Upper lobe of right lung (tissue), 1 donor: ENCODE results near the gene PLAAT2. TPM values are rescaled to one million over a fixed set of nuclear protein-coding genes. Genes with fewer than 3 reads are reported as not detected.
A peak's percentile ranks its signal among the peaks of the same experiment; 100 is the strongest.
"Not testable (repeated sequence)": the region's sequence is repeated elsewhere in the genome, so short reads cannot be mapped to it uniquely, and the experiment has no call there.

Experiments
- ATAC-seq: fragments of 200-7000 bp; cut with Tn5 transposase; one replicate; pipeline ENCODE4 v1.9.1; 2020; ENCODE audit warnings: mild to moderate bottlenecking, moderate library complexity
- DNase-seq: peaks from one replicate; pipeline ENCODE4 v3.0.0-alpha.2; 2020
- H3K27ac ChIP-seq: fragments of 200-600 bp; one replicate; pipeline ENCODE4 v1.8.0; 2022
- H3K27me3 ChIP-seq: fragments of 200-600 bp; one replicate; pipeline ENCODE4 v1.8.0; 2022; ENCODE audit warnings: mild to moderate bottlenecking
- H3K36me3 ChIP-seq: fragments of 200-600 bp; one replicate; pipeline ENCODE4 v1.8.0; 2022
- H3K4me1 ChIP-seq: fragments of 200-600 bp; one replicate; pipeline ENCODE4 v1.8.0; 2022
- H3K4me3 ChIP-seq: fragments of 200-600 bp; one replicate; pipeline ENCODE4 v1.8.0; 2022; ENCODE audit warnings: mild to moderate bottlenecking
- H3K9me3 ChIP-seq: fragments of 200-600 bp; one replicate; pipeline ENCODE4 v1.8.0; 2022
- CTCF ChIP-seq: fragments of 200-600 bp; IDR thresholded peaks from one replicate; pipeline ENCODE4 v1.8.0; 2022; ENCODE audit warnings: antibody characterized with exemption
- intact Hi-C: fragments of 100-400 bp; cut with DNase I; formaldehyde crosslinking; loops from one replicate; pipeline ENCODE4 v1.11.0; 2022
- total RNA-seq: library from RNA; stranded (reverse); fragmentation: NEBNext Ultra II Directional; extraction: Animal tissue kit (Norgen Biotek cat#: 25700); gene quantifications from one replicate; pipeline ENCODE4 v1.2.1, GENCODE V29; 2021
- donor health status: DM: no; HTN: yes; CAD: no; lungs with severe emphysema.

The PLAAT2 gene
- total RNA-seq, 1 donor from 2014 or later = 4.2 TPM

- no peaks in the 10 kb centered on the region for H3K27me3 ChIP-seq
- no peak overlapping the region for H3K4me3 ChIP-seq
- ATAC-seq (no peak), DNase-seq (no peak)
- peaks cover 17% of the 10 kb centered on the region for H3K4me1 ChIP-seq
- no peaks in the 10 kb centered on the region for H3K9me3 ChIP-seq
- H3K36me3 ChIP-seq = no peaks in the 10 kb centered on the region
- peak overlapping the region; percentile 51 for H3K27ac ChIP-seq
- no peak for TF ChIP-seq CTCF
- intact Hi-C loops = no loop called here
Measured at GRCh38 chr11:63530021-63530420, 33.2 kb downstream of the PLAAT2 start.

GRCh38 chr11:63529373-63529772 is 33.8 kb downstream of the PLAAT2 start:
- ATAC-seq, DNase-seq, H3K27me3 ChIP-seq, intact Hi-C loops, H3K9me3 ChIP-seq, H3K4me3 ChIP-seq, H3K36me3 ChIP-seq: not testable (repeated sequence)
- Histone ChIP-seq H3K4me1 (peaks cover 17% of the 10 kb centered on the region), H3K27ac (peak overlapping the region; percentile 68)

GRCh38 chr11:63528729-63529278 is 34.4 kb downstream of the PLAAT2 start:
- Histone ChIP-seq H3K4me1 (peaks cover 17% of the 10 kb centered on the region), H3K27ac (peak overlapping the region; percentile 68)
- H3K4me3 ChIP-seq, H3K9me3 ChIP-seq, DNase-seq, intact Hi-C loops, ATAC-seq, H3K36me3 ChIP-seq, H3K27me3 ChIP-seq: not testable (repeated sequence)

GRCh38 chr11:63528156-63528555 is 35.0 kb downstream of the PLAAT2 start:
- H3K9me3 ChIP-seq, ATAC-seq, DNase-seq, H3K27me3 ChIP-seq, intact Hi-C loops, H3K4me3 ChIP-seq, H3K36me3 ChIP-seq: not testable (repeated sequence)
- Histone ChIP-seq H3K27ac (peak overlapping the region; percentile 72), H3K4me1 (peaks cover 17% of the 10 kb centered on the region)

GRCh38 chr11:63527667-63528066 is 35.5 kb downstream of the PLAAT2 start:
- Histone ChIP-seq H3K27me3 (no peaks in the 10 kb centered on the region), H3K36me3 (no peaks in the 10 kb centered on the region), H3K4me1 (peaks cover 14% of the 10 kb centered on the region), H3K4me3 (no peak overlapping the region), H3K9me3 (no peaks in the 10 kb centered on the region), H3K27ac (peak overlapping the region; percentile 72)
- no peak for DNase-seq
- intact Hi-C loops = no loop called here
- TF ChIP-seq CTCF = no peak
- ATAC-seq = no peak

GRCh38 chr11:63523151-63523550 is 40.0 kb downstream of the PLAAT2 start:
- Histone ChIP-seq H3K4me3 (no peak overlapping the region), H3K27me3 (no peaks in the 10 kb centered on the region), H3K4me1 (no peaks in the 10 kb centered on the region), H3K9me3 (no peaks in the 10 kb centered on the region), H3K27ac (no peak overlapping the region), H3K36me3 (no peaks in the 10 kb centered on the region)
- DNase-seq (no peak), ATAC-seq (no peak)
- no peak for TF ChIP-seq CTCF
- intact Hi-C loops = no loop called here

- ATAC-seq = no peak
- Histone ChIP-seq H3K36me3 (no peaks in the 10 kb centered on the region), H3K4me1 (no peaks in the 10 kb centered on the region), H3K9me3 (no peaks in the 10 kb centered on the region), H3K27me3 (no peaks in the 10 kb centered on the region), H3K27ac (no peak overlapping the region), H3K4me3 (no peak overlapping the region)
- no peak for TF ChIP-seq CTCF
- intact Hi-C loops = no loop called here
- DNase-seq = no peak
Measured at GRCh38 chr11:63521896-63522295, 41.3 kb downstream of the PLAAT2 start.
